Activated CD8-positive, alpha-beta memory T cell treated with anti-CD3 and anti-CD28 coated beads, Interleukin-2, amount 50 U/mL, for 4 hours (primary cell): ENCODE measurements around the gene GTF2H4.
"Not testable (repeated sequence)": the region's sequence is repeated elsewhere in the genome, so short reads cannot be mapped to it uniquely, and the experiment has no call there.

Source experiments
- DNase-seq: peaks from one replicate; pipeline ENCODE4 v3.0.0-alpha.2; 2020

GTF2H4 gene

GRCh38 chr6:30907758-30908591 lies at the start of gene GTF2H4:
TSS of gene GTF2H4 (plus strand) at chr6:30908207.
- DNase-seq = peak; percentile 94

- DNase-seq = not testable (repeated sequence)
Observed at GRCh38 chr6:30859726-30860125, 48.3 kb upstream of the GTF2H4 start.

- no peak for DNase-seq
Observed at GRCh38 chr6:30861257-30862048, 46.6 kb upstream of the GTF2H4 start.

- DNase-seq = no peak
Observed at GRCh38 chr6:30862156-30862875, 45.7 kb upstream of the GTF2H4 start.

- no peak for DNase-seq
Observed at GRCh38 chr6:30864325-30864724, 43.7 kb upstream of the GTF2H4 start.

- DNase-seq = not testable (repeated sequence)
Observed at GRCh38 chr6:30869241-30869749, 38.7 kb upstream of the GTF2H4 start.

GRCh38 chr6:30870546-30870945 lies 37.5 kb upstream of the GTF2H4 start:
- DNase-seq = no peak

GRCh38 chr6:30871592-30872183 lies 36.3 kb upstream of the GTF2H4 start:
- no peak for DNase-seq

- no peak for DNase-seq
Observed at GRCh38 chr6:30873137-30873640, 34.8 kb upstream of the GTF2H4 start.

- not testable (repeated sequence) for DNase-seq
Observed at GRCh38 chr6:30873795-30874194, 34.2 kb upstream of the GTF2H4 start.

GRCh38 chr6:30875244-30876038 lies 32.6 kb upstream of the GTF2H4 start:
- no peak for DNase-seq

GRCh38 chr6:30876039-30876730 lies 31.8 kb upstream of the GTF2H4 start:
- DNase-seq = no peak

GRCh38 chr6:30877419-30878262 lies 30.4 kb upstream of the GTF2H4 start:
- DNase-seq = peak; percentile 75

- no peak for DNase-seq
Observed at GRCh38 chr6:30879684-30880427, 28.2 kb upstream of the GTF2H4 start.

GRCh38 chr6:30880698-30881252 lies 27.2 kb upstream of the GTF2H4 start:
- no peak for DNase-seq

GRCh38 chr6:30881392-30882203 lies 26.4 kb upstream of the GTF2H4 start:
- DNase-seq = no peak

- no peak for DNase-seq
Observed at GRCh38 chr6:30882204-30882758, 25.7 kb upstream of the GTF2H4 start.
